Transverse colon (tissue), 4 donors: ENCODE measurements around the gene STRIT1.

ENCODE experiments used
- EP300 ChIP-seq: sonication (generic); formaldehyde crosslinking; IDR thresholded peaks from one replicate; pipeline ENCODE4 v1.6.1; 2017; ENCODE audit warnings: antibody characterized with exemption, low read depth
- POLR2A ChIP-seq: fragments of 450-650 bp; IDR thresholded peaks from one replicate; pipeline ENCODE4 v1.6.1; 2016; ENCODE audit warnings: antibody characterized with exemption, mild to moderate bottlenecking, moderate library complexity
- POLR2AphosphoS5 ChIP-seq, 3 donors: sonication (generic); formaldehyde crosslinking; IDR thresholded peaks; one replicate each; pipeline ENCODE4 v1.6.1; 2016; ENCODE audit warnings: antibody characterized with exemption in 3 of 3
- TF ChIP-seq, protein P1 (sequence below), 5 experiments: fragments of 200-600 bp in 3 of 5; fragments of 450-650 bp in 2 of 5; sonication (generic) in 3 of 5; IDR thresholded peaks; 1 replicate in 2 of 5; 2 replicates in 3 of 5; pipeline ENCODE4 v1.5.1; 2016 to 2017; ENCODE audit warnings: antibody characterized with exemption in 5 of 5, inconsistent platforms in 3 of 5, mild to moderate bottlenecking in 2 of 5, moderate library complexity in 1 of 5

DNA sequence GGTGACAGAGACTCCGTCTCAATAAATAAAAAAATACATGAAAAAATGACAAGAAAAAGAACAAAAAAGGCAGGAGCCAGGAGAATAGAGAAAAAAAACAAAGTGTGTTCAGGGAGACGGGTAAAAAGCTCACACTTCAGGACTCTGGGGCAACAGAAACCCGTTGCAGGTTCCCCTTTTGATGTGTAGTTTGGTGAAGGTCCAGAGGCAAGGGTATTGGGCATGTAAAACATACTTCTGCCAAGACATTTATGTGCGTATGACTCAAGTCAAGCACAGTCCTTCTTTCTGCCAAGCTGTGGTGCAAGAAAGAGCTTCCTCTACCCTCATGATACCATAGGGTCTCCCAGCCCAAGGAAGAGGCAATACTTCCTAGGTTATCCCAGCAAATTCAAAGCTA is 33.4 kb upstream of the STRIT1 start:
- TF ChIP-seq POLR2AphosphoS5 (IDR thresholded peaks at IDR 0.05) (no peak), EP300 (no peak), POLR2A (no peak)
- TF ChIP-seq, protein P1, sequence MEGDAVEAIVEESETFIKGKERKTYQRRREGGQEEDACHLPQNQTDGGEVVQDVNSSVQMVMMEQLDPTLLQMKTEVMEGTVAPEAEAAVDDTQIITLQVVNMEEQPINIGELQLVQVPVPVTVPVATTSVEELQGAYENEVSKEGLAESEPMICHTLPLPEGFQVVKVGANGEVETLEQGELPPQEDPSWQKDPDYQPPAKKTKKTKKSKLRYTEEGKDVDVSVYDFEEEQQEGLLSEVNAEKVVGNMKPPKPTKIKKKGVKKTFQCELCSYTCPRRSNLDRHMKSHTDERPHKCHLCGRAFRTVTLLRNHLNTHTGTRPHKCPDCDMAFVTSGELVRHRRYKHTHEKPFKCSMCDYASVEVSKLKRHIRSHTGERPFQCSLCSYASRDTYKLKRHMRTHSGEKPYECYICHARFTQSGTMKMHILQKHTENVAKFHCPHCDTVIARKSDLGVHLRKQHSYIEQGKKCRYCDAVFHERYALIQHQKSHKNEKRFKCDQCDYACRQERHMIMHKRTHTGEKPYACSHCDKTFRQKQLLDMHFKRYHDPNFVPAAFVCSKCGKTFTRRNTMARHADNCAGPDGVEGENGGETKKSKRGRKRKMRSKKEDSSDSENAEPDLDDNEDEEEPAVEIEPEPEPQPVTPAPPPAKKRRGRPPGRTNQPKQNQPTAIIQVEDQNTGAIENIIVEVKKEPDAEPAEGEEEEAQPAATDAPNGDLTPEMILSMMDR (IDR thresholded peaks at IDR 0.05), result no peak
